Measurements from ENCODE around the gene GRIK4.
"Not testable (repeated sequence)": the region's sequence is repeated elsewhere in the genome, so short reads cannot be mapped to it uniquely, and the experiment has no call there.

DNA sequence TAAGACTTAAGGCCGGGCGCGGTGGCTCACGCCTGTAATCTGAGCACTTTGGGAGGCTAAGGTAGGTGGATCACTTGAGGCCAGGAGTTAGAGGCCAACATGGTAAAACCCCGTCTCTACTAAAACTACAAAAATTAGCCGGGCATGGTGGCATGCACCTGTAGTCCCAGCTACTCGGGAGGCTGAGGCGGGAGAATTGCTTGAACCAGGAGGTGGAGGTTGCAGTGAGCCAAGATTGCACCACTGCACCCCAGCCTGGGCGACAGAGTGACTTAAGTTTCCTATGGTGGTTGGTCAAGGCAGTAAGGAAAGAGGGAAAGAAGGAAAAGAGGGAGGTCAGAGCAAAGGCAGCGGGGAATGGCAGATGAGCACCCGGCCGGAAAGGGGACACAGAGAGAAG lies 113.4 kb downstream of the GRIK4 start:
- TF ChIP-seq, protein P1, sequence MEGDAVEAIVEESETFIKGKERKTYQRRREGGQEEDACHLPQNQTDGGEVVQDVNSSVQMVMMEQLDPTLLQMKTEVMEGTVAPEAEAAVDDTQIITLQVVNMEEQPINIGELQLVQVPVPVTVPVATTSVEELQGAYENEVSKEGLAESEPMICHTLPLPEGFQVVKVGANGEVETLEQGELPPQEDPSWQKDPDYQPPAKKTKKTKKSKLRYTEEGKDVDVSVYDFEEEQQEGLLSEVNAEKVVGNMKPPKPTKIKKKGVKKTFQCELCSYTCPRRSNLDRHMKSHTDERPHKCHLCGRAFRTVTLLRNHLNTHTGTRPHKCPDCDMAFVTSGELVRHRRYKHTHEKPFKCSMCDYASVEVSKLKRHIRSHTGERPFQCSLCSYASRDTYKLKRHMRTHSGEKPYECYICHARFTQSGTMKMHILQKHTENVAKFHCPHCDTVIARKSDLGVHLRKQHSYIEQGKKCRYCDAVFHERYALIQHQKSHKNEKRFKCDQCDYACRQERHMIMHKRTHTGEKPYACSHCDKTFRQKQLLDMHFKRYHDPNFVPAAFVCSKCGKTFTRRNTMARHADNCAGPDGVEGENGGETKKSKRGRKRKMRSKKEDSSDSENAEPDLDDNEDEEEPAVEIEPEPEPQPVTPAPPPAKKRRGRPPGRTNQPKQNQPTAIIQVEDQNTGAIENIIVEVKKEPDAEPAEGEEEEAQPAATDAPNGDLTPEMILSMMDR (conservative IDR thresholded peaks at IDR 0.05; ENCODE audit: low read length), result not testable (repeated sequence)
- not testable (repeated sequence) for TF ChIP-seq EZH2phosphoT487 (IDR thresholded peaks at IDR 0.05; ENCODE audit: borderline replicate concordance)
